HG03025 (cell line): ENCODE data around the gene HMX1.

Experiments
- ATAC-seq: cut with Tn5 transposase; IDR thresholded peaks from one replicate; pipeline ENCODE4 v1.9.1; 2021; ENCODE audit warnings: mild to moderate bottlenecking, moderate library complexity; ENCODE audit not compliant: unreplicated experiment, low FRiP score

HMX1 gene

DNA sequence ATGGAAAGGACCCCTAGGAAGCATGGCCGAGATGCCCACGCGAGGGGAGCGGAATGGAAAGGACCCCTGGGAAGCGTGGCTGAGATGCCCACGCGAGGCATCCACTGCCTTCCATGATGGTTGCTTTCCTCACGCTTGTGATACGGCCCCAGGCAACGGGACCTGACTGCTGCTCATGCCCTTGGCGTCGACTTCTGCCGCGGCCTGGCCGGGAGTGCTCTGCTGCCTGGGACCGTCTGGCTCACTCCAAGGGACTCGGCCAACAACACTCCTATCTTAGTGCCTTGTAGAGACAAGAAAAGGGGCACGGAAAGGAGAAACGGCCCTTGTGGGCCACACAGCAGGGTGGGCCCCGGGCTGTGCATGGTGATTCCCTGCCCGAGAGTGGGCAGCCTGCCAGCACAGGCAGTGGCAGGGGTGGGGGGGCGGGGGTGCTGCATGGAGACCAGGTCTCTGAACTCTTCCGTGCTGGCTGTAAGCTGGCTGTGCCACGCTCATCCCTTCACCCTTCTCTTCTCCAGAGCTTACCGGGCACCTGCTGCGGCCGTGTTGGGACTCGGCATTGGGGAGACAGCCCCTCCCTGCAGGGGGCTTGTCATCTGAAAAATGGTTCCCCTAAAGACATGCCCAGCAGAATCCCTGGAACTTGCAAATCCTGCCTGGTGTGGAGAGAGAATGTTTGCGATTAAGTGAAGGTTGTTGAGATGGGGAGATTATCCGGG is 38.6 kb upstream of the HMX1 start:
- no peak for ATAC-seq

- ATAC-seq: no peak
These were observed 37.9 kb upstream of the HMX1 start for GRCh38 chr4:8909548-8909947.

DNA sequence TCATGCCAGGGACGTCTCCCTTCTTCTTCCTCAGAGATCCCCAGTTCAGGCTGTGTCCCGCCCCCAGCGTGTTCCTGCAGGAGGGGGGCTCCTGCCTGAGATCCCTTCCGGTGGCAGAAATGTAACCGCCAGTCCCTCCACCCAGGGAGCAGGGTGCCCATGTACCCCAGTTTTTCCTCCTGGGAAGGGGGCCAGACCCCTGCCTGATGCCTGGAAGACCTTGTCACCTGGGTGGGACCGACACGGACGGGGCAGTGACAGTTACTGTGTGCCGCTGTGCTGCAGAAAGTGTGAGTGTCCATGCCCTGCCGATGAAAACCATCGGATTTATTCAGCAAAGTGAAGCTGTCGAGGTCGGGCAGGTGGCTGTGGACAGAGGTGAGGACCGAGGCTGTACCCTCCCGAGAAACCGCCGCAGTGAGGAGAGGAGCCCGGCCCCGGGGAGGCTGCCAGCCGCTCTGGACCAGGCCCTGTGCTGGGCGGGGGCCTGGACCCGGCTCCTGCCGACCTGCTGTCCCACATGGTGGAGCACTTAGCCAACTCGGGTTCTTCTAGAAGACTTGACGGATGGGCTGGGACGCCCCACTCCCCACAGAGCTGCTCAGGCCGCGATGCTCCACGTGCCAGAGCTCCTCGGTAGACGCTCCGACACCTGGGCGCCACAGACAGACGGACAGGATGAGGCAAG is 36.7 kb upstream of the HMX1 start:
- ATAC-seq: no peak

- ATAC-seq: no peak
These were observed 36.1 kb upstream of the HMX1 start for GRCh38 chr4:8907596-8908205.

DNA sequence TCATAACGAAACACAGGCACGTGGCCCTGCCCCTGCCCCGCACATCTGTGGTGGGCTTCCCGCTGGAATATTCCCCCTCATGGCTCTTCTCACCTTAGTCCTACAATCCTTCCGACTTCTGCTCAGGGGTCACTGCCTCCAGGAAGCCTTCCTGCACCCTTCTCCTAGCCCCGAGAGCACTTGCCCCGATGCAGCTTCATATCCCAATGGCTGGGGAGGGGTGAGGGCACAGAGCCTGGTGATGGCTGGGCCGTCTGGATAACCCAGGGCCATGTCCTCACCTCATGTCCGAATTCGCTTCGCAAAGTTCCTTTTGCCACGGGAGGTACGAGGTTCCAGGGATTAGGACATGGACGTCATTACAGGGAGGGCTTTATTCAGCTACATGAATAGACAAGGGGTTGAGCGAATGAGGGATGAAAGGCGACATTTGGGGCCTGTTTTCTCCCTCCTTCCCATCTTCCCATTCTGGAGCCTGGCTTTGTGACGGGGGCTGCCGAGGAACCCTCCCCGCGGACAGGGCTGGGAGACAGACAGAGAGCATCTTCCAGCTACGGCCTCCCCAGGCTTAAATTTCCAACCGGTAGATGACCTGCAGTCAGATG is 35.5 kb upstream of the HMX1 start:
- no peak for ATAC-seq

- no peak for ATAC-seq
These were observed 35.0 kb upstream of the HMX1 start for GRCh38 chr4:8906668-8906970.

DNA sequence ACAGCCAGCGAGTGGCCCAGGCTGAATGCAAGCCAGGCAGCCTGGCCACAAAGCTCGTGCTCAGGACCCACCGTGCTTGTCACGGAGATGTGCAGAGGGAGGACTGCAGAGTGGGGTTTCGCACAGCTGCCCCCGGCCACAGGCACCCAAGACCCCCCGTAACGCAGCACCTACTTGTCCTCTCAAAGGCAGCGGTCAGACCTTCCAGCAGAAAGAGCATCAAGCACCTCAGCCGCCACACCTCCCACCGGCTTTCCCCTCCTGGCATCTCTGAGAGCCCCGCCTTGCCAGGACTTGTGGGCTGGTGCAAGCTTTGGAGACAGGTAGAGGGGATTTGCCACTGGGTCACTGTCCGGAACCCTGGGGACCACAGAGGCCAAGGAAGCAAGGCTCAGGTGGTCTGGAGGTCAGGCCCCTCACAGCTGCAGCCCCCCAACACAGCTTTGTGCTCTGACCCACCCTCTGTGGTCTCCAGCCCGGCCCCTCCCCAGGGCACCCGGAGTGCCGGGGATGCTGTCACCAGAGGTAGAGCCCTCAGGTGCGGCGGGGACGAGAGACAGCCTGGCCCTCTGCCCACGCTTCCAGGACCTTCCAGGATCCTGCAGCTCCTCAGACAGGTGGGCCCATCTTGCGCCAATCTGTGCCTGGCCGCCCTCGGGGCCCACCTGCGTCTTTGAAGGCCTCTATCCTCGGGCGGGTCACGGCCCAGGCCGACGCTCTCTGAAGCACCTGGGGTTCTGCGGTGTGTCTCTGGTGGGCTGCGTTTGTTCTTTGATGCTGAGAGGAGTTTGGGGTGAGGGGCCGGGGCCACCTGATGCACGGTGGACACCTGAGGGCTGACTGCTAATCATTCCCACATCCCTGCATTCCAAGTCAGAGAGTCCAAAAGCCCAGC is 34.4 kb upstream of the HMX1 start:
- ATAC-seq: no peak

DNA sequence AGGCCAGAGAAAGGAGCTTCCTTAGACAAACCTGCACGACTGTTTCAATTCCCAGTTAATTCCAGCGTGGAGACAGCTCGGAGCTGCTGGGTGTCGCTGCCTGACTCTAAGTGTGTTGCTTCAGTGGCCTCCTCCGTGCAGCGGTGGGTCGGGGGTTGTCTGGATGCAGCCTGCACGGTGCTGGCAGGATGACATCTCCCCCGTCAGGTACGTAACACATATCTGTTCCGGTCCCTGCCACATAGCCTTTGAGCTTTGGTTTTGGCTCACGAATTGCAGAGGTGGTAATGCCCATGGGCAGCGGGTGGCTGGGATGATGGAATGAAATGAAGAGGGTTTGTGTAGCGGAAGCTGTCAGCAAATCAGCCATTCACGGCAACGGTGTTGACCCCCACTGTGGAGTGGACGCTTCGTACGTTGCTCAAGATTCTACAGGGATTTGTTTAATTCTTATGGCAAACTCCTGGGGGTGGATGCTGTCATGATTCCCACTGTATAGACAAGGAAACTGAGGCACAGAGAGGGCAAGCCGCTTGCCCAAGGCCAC is 33.7 kb upstream of the HMX1 start:
- ATAC-seq: no peak

DNA sequence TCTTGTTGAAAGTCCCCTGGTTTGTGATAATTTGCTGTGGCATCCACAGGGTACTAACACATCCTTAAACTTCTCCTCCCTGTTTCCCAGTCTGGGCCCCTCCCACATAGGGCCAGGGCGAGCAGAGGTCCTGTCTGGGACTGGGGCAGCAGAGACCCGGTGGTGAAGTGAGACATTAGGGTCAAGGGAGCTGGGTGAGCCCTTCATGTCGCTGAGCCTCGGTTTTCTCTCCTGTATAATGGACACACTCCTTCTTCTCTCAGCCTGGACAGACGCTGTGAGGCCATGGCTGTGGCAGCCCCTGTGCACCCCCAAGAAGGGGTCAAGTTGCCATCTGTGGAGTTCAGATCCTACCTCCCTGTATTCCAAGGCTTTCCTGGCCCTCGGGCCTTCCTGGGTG is 33.0 kb upstream of the HMX1 start:
- ATAC-seq: no peak

GRCh38 chr4:8904041-8904501 is 32.4 kb upstream of the HMX1 start:
- no peak for ATAC-seq

GRCh38 chr4:8901335-8901734 is 29.7 kb upstream of the HMX1 start:
- ATAC-seq: no peak

- ATAC-seq: no peak
These were observed 28.9 kb upstream of the HMX1 start for GRCh38 chr4:8900588-8900987.

GRCh38 chr4:8898419-8898818 is 26.8 kb upstream of the HMX1 start:
- no peak for ATAC-seq

- no peak for ATAC-seq
These were observed 25.9 kb upstream of the HMX1 start for GRCh38 chr4:8897251-8898167.

DNA sequence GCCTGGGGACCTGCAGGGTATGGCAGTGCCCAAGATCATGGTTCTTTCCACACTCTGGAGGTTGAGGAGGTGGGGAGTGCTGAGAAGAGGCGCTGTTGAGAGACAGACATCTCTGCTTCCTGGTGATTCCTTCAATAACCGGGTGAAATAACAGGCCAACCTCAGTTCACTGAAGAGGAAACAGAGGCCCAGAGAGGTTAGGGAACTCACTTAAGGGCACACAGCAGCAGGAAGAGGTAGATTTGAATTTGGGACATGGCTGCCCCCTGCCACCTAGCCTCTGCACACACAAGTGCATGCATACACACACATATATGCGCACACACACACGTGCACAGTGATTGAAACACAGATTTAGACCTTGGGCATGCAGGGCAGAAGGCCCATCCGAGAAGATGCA is 24.9 kb upstream of the HMX1 start:
- no peak for ATAC-seq

DNA sequence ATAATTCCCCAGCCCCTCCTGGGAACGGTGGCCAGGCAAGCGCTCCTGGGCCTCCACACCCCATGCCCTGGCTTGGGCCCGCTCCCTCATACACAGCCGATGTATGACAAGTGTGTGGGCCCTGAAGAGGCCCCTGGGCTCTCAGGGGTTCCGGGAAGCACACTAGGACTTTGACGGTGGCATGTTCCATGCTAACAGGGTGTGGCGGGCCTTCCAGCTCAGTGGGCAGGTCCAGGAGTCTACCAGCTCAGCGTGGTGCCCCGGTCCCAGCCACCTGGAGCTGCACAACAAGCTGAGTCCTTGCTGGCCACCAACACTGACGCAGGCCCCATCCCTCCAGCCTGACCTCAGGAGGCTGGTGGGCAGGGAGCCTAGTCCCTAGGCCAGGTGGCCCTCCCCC is 24.4 kb upstream of the HMX1 start:
- ATAC-seq: no peak

GRCh38 chr4:8895295-8895694 is 23.7 kb upstream of the HMX1 start:
- ATAC-seq: no peak

DNA sequence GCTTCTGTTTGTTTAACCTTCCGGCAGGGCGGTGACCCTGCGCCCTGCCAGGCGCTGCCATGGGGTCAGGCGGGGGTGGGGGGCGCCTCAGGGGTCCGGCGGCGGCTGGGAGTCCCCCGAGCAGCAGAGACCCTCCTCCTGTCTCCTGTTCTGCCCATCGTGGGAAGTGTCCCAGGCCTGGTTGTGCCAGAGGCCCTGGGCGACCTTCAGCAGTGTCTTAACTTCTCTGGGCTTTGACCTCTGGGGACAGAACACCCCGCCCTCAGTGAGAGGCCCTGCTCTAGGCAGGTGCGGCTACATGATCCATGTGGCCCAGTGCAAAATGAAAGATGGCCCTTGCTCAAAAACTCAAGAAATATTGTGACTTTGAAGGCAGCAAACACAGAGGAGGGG is 22.8 kb upstream of the HMX1 start:
- ATAC-seq: no peak
